Effector CD4-positive, alpha-beta T cell (primary cell): ENCODE results near the gene PARP16.

Experiments used
- DNase-seq: peaks from one replicate; pipeline ENCODE4 v3.0.0-alpha.2; 2020

Gene PARP16

GRCh38 chr15:65311760-65312159 is 25.1 kb upstream of the PARP16 start:
- no peak for DNase-seq

- DNase-seq = no peak
Observed at GRCh38 chr15:65310431-65311137, 23.9 kb upstream of the PARP16 start.

GRCh38 chr15:65309882-65310418 is 23.3 kb upstream of the PARP16 start:
- DNase-seq = no peak

- DNase-seq = no peak
Observed at GRCh38 chr15:65307978-65308377, 21.3 kb upstream of the PARP16 start.

GRCh38 chr15:65306551-65306950 is 19.9 kb upstream of the PARP16 start:
- DNase-seq = no peak

- no peak for DNase-seq
Observed at GRCh38 chr15:65305776-65306175, 19.1 kb upstream of the PARP16 start.

- no peak for DNase-seq
Observed at GRCh38 chr15:65305150-65305758, 18.6 kb upstream of the PARP16 start.

- DNase-seq = peak; percentile 69
Observed at GRCh38 chr15:65304381-65305149, 17.9 kb upstream of the PARP16 start, which contains the start of gene RNU5B-1. TSS of gene RNU5B-1 (plus strand) at chr15:65304677.

- no peak for DNase-seq
Observed at GRCh38 chr15:65303687-65304380, 17.2 kb upstream of the PARP16 start.

- DNase-seq = no peak
Observed at GRCh38 chr15:65302061-65302460, 15.4 kb upstream of the PARP16 start.

GRCh38 chr15:65300924-65301441 is 14.3 kb upstream of the PARP16 start:
- DNase-seq = no peak

GRCh38 chr15:65298731-65299130 is 12.0 kb upstream of the PARP16 start:
- no peak for DNase-seq

- DNase-seq = no peak
Observed at GRCh38 chr15:65292938-65293518, 6.3 kb upstream of the PARP16 start.

GRCh38 chr15:65290228-65290627 is 3.5 kb upstream of the PARP16 start:
- DNase-seq = no peak

GRCh38 chr15:65289261-65289854 is 2.7 kb upstream of the PARP16 start:
- DNase-seq = no peak

- DNase-seq = no peak
Observed at GRCh38 chr15:65287520-65287855, 805 bp upstream of the PARP16 start.

- DNase-seq = no peak
Observed at GRCh38 chr15:65286069-65286703, 497 bp downstream of the PARP16 start.

- no peak for DNase-seq
Observed at GRCh38 chr15:65285291-65286068, 1.2 kb downstream of the PARP16 start.

GRCh38 chr15:65278480-65278879 is 8.2 kb downstream of the PARP16 start:
- DNase-seq = no peak

- DNase-seq = no peak
Observed at GRCh38 chr15:65277015-65277414, 9.7 kb downstream of the PARP16 start.

- no peak for DNase-seq
Observed at GRCh38 chr15:65275728-65276126, 11.0 kb downstream of the PARP16 start.
